Measurements from ENCODE around the gene LMOD1. TPM values are rescaled to one million over a fixed set of nuclear protein-coding genes. Genes with fewer than 3 reads are reported as not detected.
"Not testable (repeated sequence)": the region's sequence is repeated elsewhere in the genome, so short reads cannot be mapped to it uniquely, and the experiment has no call there.

Gene LMOD1
- total RNA-seq, 2 donors from 2014 or later: not detected

DNA sequence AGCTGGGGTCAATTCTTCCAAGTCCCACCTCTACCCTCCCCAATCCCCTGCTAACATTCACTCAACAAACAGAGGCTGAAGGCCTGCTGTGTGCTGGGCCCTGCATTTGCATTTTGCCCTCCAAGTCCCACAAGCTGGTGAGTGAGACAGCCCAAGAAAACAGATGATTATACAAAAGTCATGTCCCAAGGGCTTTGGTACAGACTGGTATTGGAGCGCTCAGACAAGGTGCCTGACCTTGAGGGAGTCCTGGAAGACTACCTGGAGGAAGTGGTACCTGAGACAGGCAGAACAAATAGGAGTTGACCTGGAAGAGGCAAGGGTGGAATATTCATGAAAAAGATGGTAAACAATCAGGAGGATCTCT lies 4.2 kb downstream of the LMOD1 start:
- H3K9me3 Mint-ChIP-seq: no peaks in the 10 kb centered on the region
- H3K27ac Mint-ChIP-seq: no peak overlapping the region
- H3K4me1 Mint-ChIP-seq (ENCODE audit: low read depth): peaks cover 22% of the 10 kb centered on the region
- H3K27me3 Mint-ChIP-seq (ENCODE audit: low read depth): peaks cover 26% of the 10 kb centered on the region
- H3K4me3 Mint-ChIP-seq: no peak overlapping the region
- H3K36me3 Mint-ChIP-seq (ENCODE audit: insufficient read depth in 2 of 2): no peaks in the 10 kb centered on the region
- ATAC-seq (replicated peaks in 1 of 2) (no peak), DNase-seq (no peak)

DNA sequence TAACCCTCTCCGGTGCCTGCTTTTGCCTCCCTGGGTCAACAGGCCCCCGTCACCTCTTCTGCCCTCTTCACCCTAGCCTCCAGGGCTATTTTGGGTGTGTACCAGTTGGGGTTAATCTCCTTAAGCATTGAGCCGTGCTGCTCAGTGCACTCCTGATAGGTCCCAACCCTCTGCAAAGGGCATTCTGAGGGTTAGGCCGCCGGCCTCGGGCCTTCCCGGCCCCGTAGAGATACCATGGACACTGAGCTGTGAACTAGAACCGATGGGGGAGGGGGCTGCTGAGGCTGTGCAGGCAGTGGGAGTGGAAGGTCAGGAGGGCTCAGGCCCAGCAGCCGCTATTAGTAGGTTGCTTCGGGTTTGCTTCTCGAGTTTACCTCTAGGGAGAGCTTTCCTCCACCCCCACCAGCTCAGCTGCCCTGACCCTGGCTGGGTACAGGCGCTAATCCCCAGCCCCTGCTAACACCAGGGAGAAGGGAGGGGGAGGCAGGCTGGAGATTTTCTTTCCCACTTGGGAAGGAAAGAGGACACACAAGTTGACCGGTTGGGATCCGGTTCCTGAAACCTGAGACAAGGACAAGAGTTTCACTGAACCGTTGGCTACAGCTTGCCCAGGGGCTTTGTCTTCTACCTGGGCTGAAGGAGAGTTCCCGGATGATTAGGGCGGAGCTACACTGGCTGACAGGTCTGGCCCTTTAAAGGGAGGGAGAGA lies 4.8 kb downstream of the LMOD1 start:
- H3K4me3 Mint-ChIP-seq: no peak overlapping the region
- no peak for ATAC-seq (replicated peaks in 1 of 2)
- no peaks in the 10 kb centered on the region for H3K9me3 Mint-ChIP-seq
- H3K27ac Mint-ChIP-seq: no peak overlapping the region
- peaks cover 21% of the 10 kb centered on the region for H3K27me3 Mint-ChIP-seq (ENCODE audit: low read depth)
- H3K4me1 Mint-ChIP-seq (ENCODE audit: low read depth): peaks cover 17% of the 10 kb centered on the region
- DNase-seq: no peak
- no peaks in the 10 kb centered on the region for H3K36me3 Mint-ChIP-seq (ENCODE audit: insufficient read depth in 2 of 2)

DNA sequence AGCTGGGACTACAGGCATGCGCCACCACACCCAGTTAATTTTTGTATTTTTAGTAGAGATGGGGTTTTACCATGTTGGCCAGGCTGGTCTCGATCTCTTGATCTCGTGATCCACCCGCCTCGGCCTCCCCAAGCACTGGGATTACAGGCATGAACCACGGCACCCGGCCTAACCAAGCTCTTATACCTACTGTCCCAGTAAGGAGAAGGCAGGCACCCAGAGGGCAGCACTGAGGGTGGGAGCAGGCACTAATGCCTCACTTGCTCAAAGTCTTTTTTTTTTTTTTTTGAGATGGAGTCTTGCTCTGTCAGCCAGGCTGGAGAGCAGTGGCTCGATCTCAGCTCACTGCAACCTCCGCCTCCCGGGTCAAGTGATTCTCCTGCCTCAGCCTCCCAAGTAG lies 6.0 kb downstream of the LMOD1 start:
- not testable (repeated sequence) for H3K27me3 Mint-ChIP-seq (ENCODE audit: low read depth); ATAC-seq (replicated peaks in 1 of 2); H3K4me1 Mint-ChIP-seq (ENCODE audit: low read depth); H3K36me3 Mint-ChIP-seq (ENCODE audit: insufficient read depth in 2 of 2); H3K27ac Mint-ChIP-seq; H3K9me3 Mint-ChIP-seq; DNase-seq; H3K4me3 Mint-ChIP-seq

DNA sequence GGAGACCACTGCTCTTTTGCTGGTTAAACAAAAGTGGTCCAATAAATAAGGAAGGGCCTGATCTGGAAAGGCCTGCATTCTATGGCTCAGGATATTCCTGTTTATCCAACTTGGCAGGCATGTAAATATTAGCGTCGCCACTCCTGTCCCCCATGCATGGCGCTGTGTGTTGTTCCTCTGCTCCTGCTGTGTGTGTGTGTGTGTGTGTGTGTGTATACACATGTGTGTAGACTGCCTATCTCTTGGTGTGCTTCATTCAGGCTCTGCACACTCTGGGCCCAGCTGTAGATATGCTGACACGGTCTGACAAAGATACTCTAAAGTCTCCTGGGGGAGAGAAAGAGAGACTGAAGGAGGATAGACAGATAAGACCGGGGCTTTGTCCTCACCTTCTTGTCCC lies 6.8 kb downstream of the LMOD1 start:
- Mint-ChIP-seq H3K4me1 (ENCODE audit: low read depth) (peaks cover 4% of the 10 kb centered on the region), H3K27me3 (ENCODE audit: low read depth) (peaks cover 7% of the 10 kb centered on the region), H3K36me3 (ENCODE audit: insufficient read depth in 2 of 2) (no peaks in the 10 kb centered on the region), H3K4me3 (no peak overlapping the region), H3K27ac (no peak overlapping the region), H3K9me3 (no peaks in the 10 kb centered on the region)
- ATAC-seq (replicated peaks in 1 of 2) (no peak), DNase-seq (no peak)

DNA sequence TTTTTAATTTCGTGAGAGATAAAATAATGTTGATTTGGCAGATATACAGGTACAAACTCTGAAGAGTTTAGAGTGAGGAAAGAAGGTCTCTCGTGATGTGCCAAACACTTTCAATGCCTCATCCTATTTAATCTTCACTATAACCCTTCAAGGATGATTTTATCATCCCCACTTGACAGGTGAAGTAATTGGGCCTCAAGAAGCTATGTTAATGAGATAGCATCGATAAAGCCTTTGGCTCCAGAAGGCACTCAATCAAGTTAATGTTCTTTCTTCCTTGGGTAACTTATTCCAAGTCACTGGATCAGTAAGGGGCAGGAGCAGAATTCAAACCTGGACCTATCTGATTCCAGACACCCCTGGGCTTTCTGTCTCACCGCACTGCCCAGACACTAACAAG lies 7.2 kb downstream of the LMOD1 start:
- peaks cover 10% of the 10 kb centered on the region for H3K27me3 Mint-ChIP-seq (ENCODE audit: low read depth)
- no peak overlapping the region for H3K27ac Mint-ChIP-seq

DNA sequence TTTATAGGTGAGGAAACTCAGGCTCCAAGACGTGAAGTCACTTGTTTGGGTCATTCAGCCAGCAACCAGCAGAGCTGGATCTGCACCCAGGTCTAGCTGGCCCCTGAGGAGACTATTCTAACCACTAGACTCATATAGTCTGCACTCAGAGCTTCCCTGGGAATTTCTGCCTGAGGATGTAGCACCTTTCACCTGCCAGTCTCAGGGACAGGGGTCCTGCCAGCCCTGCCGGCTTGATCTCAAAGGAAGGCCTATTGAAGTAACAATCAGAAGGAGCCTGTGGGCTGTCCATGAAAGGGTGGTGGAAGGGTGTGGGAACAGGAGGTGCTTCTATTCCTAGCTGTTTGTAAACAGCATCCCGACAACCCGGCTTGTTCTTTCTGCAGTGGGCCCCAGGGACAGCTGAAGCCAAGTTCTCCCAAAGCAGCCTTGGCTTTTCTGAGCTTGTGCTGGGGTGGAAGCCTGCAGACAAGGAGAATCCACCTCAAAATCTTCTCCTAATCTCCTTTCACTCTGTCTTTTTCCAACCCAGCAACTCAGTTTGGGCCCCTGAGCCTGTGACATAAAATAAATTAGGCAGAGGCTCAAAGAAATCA lies 7.8 kb downstream of the LMOD1 start:
- H3K4me1 Mint-ChIP-seq (ENCODE audit: low read depth): peaks cover 4% of the 10 kb centered on the region
- ATAC-seq (replicated peaks in 1 of 2) (no peak), DNase-seq (no peak)
- H3K27ac Mint-ChIP-seq: no peak overlapping the region
- no peaks in the 10 kb centered on the region for H3K9me3 Mint-ChIP-seq
- peaks cover 11% of the 10 kb centered on the region for H3K27me3 Mint-ChIP-seq (ENCODE audit: low read depth)
- H3K4me3 Mint-ChIP-seq: no peak overlapping the region
- H3K36me3 Mint-ChIP-seq (ENCODE audit: insufficient read depth in 2 of 2): no peaks in the 10 kb centered on the region

More for the DNA sequence above, 7.2 kb downstream of the LMOD1 start:
- DNase-seq: no peak
- H3K4me1 Mint-ChIP-seq (ENCODE audit: low read depth): peaks cover 4% of the 10 kb centered on the region
- ATAC-seq (replicated peaks in 1 of 2): no peak
- no peaks in the 10 kb centered on the region for H3K36me3 Mint-ChIP-seq (ENCODE audit: insufficient read depth in 2 of 2)
- no peak overlapping the region for H3K4me3 Mint-ChIP-seq
- no peaks in the 10 kb centered on the region for H3K9me3 Mint-ChIP-seq

DNA sequence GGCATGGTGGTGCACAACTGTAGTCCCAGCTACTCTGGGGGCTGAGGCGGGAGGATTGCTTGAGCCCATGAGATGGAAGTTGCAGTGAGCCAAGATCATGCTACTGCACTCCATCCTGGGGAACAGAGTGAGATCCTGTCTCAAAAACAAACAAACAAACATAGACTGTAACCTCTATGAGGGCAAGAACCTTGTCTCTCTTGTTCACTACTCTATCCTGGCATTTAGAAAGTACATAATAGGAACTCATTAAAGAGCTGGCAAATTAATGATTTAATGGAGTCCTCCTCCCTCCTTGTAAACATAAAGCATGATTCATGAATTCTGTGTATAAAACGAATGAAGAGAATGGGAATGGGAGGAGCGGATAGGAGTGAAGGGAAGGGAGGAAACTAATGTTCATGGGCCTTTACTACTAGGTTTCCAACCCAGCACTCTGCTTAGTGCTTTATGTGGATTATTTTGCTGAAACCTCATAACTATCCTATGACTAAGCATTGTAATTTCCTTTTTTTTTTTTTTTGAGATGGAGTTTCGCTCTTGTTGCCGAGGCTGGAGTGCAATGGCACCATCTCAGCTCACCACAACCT lies 8.6 kb downstream of the LMOD1 start:
- ATAC-seq (replicated peaks in 1 of 2): no peak
- H3K9me3 Mint-ChIP-seq: no peaks in the 10 kb centered on the region

DNA sequence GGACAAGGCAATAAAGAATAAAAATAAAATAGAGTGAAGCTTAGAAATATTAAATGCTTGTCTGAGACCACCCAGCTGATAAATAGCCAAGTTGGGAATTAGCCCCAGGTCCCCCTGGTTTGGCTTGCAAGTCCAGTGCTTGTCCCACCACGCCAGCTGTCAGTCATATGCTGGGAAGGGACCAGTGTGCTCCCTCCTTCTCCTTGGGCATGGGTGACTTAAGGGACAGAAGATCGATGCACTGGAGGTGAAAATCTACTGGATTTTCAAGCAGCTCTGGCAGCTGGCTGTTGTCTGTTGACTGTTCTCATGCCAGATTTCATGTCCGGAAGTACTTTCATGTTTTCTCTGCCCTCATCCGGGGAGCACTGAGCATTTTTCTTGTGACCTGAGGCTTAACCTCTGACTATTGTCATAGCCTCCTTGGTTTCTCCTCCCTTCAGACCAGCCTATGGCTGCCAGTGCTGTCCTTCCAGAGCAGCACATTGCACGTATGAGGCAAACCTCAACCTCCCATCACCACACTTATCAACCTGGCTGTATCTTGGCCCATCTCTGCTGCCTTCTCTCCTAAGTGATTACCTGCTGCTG lies 12.4 kb downstream of the LMOD1 start:
- ATAC-seq (replicated peaks in 1 of 2) (no peak), DNase-seq (no peak)
- H3K36me3 Mint-ChIP-seq (ENCODE audit: insufficient read depth in 2 of 2): no peaks in the 10 kb centered on the region
- peaks cover 11% of the 10 kb centered on the region for H3K27me3 Mint-ChIP-seq (ENCODE audit: low read depth)
- no peak overlapping the region for H3K27ac Mint-ChIP-seq
- H3K4me1 Mint-ChIP-seq (ENCODE audit: low read depth): peaks cover 4% of the 10 kb centered on the region
- H3K4me3 Mint-ChIP-seq: no peak overlapping the region
- no peaks in the 10 kb centered on the region for H3K9me3 Mint-ChIP-seq

More for the DNA sequence above, 8.6 kb downstream of the LMOD1 start:
- no peak overlapping the region for H3K4me3 Mint-ChIP-seq
- H3K27me3 Mint-ChIP-seq (ENCODE audit: low read depth): peaks cover 11% of the 10 kb centered on the region
- DNase-seq: no peak
- H3K36me3 Mint-ChIP-seq (ENCODE audit: insufficient read depth in 2 of 2): no peaks in the 10 kb centered on the region
- peaks cover 4% of the 10 kb centered on the region for H3K4me1 Mint-ChIP-seq (ENCODE audit: low read depth)
- H3K27ac Mint-ChIP-seq: no peak overlapping the region

DNA sequence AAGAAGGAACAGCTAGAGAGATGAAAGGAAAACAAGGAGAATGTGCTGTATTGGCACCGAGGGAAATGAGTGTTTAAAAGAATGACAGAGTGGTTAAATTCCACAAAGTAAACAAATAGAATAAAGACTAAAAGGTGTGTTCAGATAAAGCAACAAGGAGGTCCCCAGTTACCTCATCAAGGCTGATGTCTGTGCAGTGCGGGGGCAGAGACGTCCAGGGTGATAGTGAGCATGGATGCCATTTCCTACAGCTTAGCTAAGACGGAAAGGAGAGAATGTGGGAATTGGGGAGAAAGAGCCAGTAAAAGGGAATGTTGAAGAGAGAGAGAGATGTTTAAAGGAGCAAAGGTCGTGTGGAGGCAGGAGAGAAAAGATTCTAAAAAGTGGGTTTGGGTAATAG lies 15.5 kb downstream of the LMOD1 start:
- H3K4me1 Mint-ChIP-seq (ENCODE audit: low read depth): no peaks in the 10 kb centered on the region
- no peaks in the 10 kb centered on the region for H3K9me3 Mint-ChIP-seq
- peaks cover 20% of the 10 kb centered on the region for H3K27me3 Mint-ChIP-seq (ENCODE audit: low read depth)
- ATAC-seq (replicated peaks in 1 of 2): no peak
- no peaks in the 10 kb centered on the region for H3K36me3 Mint-ChIP-seq (ENCODE audit: insufficient read depth in 2 of 2)
- DNase-seq: no peak
- H3K4me3 Mint-ChIP-seq: no peak overlapping the region
- H3K27ac Mint-ChIP-seq: no peak overlapping the region

DNA sequence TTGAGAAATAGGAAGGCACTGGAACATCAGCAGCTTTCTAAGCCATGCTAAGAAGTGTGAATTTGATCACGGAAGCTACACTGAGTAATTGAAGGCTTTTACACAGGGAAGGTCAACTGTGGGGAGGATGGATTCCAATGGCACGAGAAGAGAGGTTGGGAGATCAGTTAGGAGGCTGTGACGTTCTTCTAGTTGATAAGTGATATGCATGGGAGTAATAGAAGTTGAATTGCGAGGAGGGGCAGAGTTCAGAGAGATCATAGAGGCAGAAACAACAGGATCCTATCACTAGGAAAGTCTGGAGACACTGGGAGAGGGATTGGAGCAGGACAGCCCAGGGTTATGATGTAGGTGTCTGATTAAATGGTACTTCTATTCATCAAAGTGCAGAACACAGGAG lies 16.2 kb downstream of the LMOD1 start:
- Mint-ChIP-seq H3K4me3 (no peak overlapping the region), H3K27ac (no peak overlapping the region), H3K9me3 (no peaks in the 10 kb centered on the region), H3K4me1 (ENCODE audit: low read depth) (no peaks in the 10 kb centered on the region), H3K36me3 (ENCODE audit: insufficient read depth in 2 of 2) (no peaks in the 10 kb centered on the region), H3K27me3 (ENCODE audit: low read depth) (peaks cover 19% of the 10 kb centered on the region)
- no peak for DNase-seq
- no peak for ATAC-seq (replicated peaks in 1 of 2)

DNA sequence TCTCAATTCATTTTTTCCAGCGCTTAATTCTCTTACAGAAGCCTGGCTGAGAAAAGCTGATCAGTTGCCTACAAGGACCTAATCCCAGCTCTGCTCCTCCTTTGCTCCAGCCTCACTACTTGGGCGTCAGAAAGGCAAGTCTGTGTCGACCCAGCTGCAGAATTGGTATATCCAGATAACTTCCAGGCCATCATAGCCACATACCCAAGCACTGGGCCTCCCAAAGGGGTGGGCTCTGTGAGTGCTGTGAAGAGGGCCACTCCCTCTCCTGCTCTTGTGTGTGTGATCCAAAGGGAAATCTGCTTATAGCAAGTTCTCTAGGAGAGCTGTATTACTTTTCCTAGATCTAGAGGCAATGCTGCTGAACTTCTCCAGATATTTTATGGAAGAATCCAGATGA lies 18.1 kb downstream of the LMOD1 start:
- peaks cover 8% of the 10 kb centered on the region for H3K27me3 Mint-ChIP-seq (ENCODE audit: low read depth)
- H3K9me3 Mint-ChIP-seq: no peaks in the 10 kb centered on the region
- ATAC-seq (replicated peaks in 1 of 2): no peak
- no peaks in the 10 kb centered on the region for H3K36me3 Mint-ChIP-seq (ENCODE audit: insufficient read depth in 2 of 2)
- no peaks in the 10 kb centered on the region for H3K4me1 Mint-ChIP-seq (ENCODE audit: low read depth)
- DNase-seq: no peak
- no peak overlapping the region for H3K4me3 Mint-ChIP-seq
- H3K27ac Mint-ChIP-seq: no peak overlapping the region

DNA sequence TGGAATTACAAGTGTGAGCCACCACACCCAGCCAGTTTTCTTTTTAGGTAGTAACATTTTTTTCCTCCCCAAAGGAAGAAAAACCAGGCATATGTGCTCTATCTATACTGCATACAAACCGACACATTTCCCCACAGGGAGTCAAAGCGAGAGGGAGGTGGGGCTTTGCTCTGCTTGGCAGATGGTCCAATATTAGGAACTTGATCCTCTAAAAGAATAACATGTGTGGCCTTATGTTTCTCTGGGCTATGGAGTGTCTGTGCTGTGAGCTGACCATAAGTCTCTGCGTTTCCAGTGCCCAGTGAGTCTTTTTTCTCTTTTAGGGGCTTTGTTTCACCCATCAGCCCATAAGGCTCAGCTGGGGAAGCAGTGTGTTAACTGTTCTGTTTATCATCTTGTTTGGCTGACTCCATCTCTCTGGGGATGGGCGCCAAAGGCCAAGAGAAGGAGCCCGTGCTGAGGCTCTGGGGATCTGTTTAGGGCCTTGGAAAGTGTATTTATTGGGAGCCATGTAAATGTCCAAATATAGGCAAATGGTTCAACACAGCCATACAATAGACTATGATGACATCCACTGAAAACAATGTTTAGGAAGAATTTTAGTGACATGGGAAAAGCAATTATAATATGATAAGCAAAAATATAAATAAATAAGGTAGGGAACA lies 20.2 kb downstream of the LMOD1 start:
- no peak for ATAC-seq (replicated peaks in 1 of 2)
- H3K4me3 Mint-ChIP-seq: no peak overlapping the region
- H3K27ac Mint-ChIP-seq: no peak overlapping the region
- H3K36me3 Mint-ChIP-seq (ENCODE audit: insufficient read depth in 2 of 2): no peaks in the 10 kb centered on the region
- no peak for DNase-seq
- H3K27me3 Mint-ChIP-seq (ENCODE audit: low read depth): peaks cover 8% of the 10 kb centered on the region
- no peaks in the 10 kb centered on the region for H3K9me3 Mint-ChIP-seq
- no peaks in the 10 kb centered on the region for H3K4me1 Mint-ChIP-seq (ENCODE audit: low read depth)

DNA sequence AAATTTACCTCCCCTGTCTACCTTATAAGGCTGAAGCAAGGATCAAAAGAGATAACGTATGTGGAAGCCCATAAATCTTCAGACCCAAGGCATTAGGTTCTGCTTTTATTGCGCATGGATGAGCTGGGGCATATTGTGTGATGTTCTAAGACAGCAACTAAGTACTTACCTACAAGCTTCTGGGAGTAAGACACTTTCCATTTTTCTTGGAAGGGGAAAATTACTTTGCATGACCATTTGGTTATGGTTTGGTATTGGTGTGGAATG lies 21.1 kb downstream of the LMOD1 start:
- ATAC-seq (replicated peaks in 1 of 2) (no peak), DNase-seq (no peak)
- H3K36me3 Mint-ChIP-seq (ENCODE audit: insufficient read depth in 2 of 2): no peaks in the 10 kb centered on the region
- no peaks in the 10 kb centered on the region for H3K9me3 Mint-ChIP-seq
- no peaks in the 10 kb centered on the region for H3K4me1 Mint-ChIP-seq (ENCODE audit: low read depth)
- no peak overlapping the region for H3K4me3 Mint-ChIP-seq
- H3K27me3 Mint-ChIP-seq (ENCODE audit: low read depth): peaks cover 8% of the 10 kb centered on the region
- H3K27ac Mint-ChIP-seq: no peak overlapping the region

Measured in activated T-cell treated with anti-CD3 and anti-CD28 coated beads, Interleukin-2, amount 50 U/mL, for 72 hours (primary cell).